GM21423 (cell line): ENCODE data around the gene MRPL39.

ENCODE experiments used
- ATAC-seq: cut with Tn5 transposase; IDR thresholded peaks from one replicate; pipeline ENCODE4 v1.9.1; 2021; ENCODE audit warnings: mild to moderate bottlenecking, moderate library complexity; ENCODE audit not compliant: unreplicated experiment

Gene MRPL39

GRCh38 chr21:25541042-25541441 lies 66.2 kb downstream of the MRPL39 start:
- no peak for ATAC-seq

- no peak for ATAC-seq
Observed at GRCh38 chr21:25539606-25540005, 67.7 kb downstream of the MRPL39 start.

- ATAC-seq = no peak
Observed at GRCh38 chr21:25537174-25537573, 70.1 kb downstream of the MRPL39 start.

- no peak for ATAC-seq
Observed at GRCh38 chr21:25536752-25537151, 70.5 kb downstream of the MRPL39 start.

- ATAC-seq = no peak
Observed at GRCh38 chr21:25535849-25536248, 71.4 kb downstream of the MRPL39 start.
